CD4-positive, alpha-beta T cell treated with Interferon alpha-2 for 1 hour (primary cell): ENCODE results near the gene FAM131B.
A peak's percentile ranks its signal among the peaks of the same experiment; 100 is the strongest.
"Not testable (repeated sequence)": the region's sequence is repeated elsewhere in the genome, so short reads cannot be mapped to it uniquely, and the experiment has no call there.

ENCODE experiments used
- DNase-seq, 2 donors: peaks; one replicate each; pipeline ENCODE4 v3.0.0-alpha.2; 2020 to 2022

FAM131B gene

DNA sequence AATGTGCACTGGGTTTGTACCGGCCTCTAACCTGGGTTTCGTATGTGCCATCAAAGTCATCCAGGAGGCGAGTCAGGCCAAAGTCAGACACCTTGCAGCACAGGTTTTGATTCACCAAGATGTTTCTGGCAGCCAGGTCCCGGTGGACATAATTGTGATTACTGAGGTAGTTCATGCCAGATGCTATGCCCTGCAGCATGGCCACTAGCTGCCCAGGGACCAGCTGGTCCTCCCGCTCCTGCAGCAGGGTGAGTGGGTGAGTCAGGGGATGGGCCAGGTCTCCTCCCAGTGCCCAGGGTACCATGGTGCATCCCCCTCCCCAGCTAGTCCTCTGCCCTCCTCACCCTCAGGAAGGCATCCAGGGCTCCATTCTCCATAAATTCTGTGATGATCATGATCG, 32.3 kb upstream of the FAM131B start:
- no peak for DNase-seq

- DNase-seq: no peak
Measured at GRCh38 chr7:143394068-143394467, 31.6 kb upstream of the FAM131B start.

DNA sequence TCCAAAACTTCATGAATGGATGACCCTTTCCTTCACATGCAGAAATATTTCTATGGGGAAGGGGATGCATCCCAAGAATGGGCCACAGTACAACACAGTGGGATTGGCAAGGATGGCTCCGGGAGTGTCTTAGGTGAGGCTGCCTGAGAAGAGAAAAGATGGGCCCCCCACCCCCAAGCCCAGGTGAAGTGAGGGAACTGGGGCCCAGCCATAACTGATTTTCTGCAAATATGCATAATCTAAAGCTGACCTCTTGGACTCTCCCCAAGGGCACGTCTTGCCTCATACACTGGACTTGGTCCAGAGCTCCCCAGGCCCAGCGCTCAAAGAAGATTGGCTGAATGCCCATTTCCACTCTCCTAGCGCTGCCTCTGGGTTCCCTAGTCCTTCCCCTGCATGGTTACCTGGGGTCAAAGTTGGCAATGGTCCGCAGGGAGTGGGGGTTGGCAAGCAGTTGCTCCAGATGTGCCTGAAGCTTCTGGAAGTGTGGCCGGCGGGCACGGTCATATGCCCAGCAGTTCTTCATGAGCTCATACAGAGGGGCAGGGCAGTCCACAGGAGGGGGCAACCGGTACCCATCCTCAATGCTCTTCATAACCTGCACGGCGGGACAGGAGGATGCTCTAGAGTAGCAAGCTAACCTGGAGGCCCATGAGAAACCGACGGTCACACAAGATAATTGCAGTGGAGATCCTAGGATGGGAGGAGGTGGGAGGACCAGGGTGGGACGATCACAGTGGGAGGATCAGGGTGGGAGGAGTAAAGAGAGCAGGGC, 30.9 kb upstream of the FAM131B start:
- no peak for DNase-seq

DNA sequence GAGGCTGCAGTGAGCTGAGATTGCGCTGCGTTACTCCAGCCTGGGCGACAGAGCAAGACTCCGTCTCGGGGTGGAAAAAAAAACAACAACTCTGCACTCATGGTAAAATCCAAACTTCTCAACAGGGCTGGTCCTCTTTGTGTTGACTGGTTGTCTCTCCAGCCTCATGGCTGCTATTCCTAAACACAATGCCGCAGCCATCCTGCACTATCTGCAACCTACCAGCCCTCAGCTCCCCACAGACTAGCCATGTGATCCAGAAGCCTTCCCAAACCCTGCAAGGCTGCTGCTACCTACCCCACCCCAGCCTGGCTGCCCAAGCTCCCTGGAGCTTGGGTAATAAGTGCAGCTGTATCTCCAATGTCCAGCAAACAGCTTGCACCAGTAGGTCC, 30.4 kb upstream of the FAM131B start:
- no peak for DNase-seq

DNA sequence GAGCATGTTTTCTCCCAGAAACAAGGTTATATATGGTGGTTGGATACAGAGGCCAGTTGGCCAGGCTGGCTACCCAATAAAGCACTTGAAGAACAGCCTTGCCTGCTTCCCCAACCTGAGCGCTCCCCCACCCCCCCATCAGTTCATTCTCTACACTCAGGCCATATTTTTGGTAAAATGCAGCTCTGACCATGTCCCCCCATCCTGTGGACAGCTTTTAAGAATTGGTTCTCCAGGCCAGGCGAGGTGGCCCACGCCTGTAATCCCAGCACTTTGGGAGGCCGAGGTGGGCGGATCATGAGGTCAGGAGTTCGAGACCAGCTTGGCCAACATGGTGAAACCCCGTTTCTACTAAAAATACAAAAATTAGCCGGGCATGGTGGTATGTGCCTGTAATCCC, 29.9 kb upstream of the FAM131B start:
- not testable (repeated sequence) for DNase-seq

GRCh38 chr7:143391462-143392404, 29.2 kb upstream of the FAM131B start:
- DNase-seq: no peak

DNA sequence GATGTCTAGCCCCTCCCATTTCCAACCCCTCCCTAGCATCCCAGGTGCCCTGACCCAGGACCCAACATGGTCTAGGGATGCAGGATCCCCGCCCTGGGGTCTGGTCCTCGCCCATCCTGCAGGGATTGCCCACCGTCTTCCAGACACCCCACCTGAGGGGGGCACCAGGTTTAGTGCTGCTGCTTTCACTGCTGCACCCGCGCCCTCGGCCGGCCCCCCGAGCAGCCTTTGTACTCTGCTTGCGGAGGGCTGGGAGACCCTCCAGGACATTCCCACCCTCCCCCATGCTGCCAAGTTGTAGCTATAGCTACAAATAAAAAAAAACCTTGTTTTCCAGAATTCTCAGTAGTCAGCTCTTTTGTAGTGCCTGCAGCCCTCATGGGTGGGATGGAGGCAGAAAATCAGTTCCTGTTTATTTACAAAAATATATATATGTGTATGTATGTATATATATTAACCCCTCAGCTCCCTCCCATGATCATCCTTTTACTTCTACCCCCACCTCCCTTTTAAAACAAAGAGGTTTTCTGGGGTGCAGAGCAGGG, 28.3 kb upstream of the FAM131B start:
- no peak for DNase-seq

DNA sequence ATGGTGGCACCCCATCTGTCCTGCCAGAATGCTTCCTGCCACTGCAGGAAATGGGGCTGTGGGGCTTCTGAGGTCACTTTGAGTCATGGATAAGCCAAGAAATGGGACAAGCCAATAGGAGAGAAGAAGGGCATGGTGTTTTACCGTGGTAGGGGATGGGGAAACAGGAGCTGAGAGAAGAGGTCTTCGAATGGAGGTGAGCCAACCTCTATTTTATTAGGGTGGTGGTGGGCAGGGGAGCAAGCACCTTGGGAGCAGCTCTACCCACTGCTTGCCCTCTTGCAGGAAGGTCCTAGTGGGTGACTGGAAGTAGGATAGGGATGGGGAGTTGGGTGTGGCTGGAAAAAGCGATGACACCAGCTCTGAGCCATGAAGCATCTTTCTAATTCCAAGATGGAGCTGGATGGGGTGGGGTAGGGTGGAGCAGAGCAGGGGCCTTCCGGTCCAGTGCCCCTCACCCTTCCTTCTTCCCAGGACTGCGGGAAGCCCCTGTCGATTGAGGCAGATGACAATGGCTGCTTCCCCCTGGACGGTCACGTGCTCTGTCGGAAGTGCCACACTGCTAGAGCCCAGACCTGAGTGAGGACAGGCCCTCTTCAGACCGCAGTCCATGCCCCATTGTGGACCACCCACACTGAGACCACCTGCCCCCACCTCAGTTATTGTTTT, 27.7 kb upstream of the FAM131B start:
- DNase-seq: no peak

DNA sequence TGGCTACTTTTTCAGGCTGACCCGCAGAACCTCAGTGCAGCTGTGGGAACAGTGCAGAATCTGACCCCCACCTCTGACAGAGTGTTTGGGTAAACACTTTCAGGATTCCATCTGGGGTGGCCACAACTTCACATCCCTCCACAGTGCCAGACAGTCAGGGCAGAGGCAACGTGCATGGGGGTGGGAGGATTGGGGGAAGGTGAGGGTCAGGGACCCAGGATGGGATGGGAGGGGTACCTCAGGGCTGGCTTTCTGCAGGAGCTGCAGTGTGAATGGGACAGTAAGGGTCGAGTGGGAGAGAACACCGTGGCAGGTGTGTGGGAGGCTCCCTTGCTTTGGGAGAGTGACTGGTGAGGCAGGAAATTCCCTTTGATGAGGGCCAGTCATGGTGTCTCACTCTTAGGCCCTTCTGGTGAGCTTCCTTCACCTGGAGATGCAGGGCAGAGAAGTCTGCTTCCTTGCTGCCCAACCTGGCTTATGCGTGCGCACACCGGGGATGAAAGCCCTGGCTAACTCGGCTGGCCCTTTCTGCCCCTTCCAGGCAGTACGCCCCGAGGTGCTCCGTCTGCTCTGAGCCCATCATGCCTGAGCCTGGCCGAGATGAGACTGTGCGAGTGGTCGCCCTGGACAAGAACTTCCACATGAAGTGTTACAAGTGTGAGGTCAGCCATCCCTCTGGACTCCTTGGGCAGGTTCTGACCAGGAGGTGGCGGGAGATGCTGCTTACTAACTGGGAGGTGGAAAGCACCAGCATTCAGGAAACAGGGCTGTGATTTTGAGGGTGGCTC, 27.0 kb upstream of the FAM131B start:
- DNase-seq: no peak

DNA sequence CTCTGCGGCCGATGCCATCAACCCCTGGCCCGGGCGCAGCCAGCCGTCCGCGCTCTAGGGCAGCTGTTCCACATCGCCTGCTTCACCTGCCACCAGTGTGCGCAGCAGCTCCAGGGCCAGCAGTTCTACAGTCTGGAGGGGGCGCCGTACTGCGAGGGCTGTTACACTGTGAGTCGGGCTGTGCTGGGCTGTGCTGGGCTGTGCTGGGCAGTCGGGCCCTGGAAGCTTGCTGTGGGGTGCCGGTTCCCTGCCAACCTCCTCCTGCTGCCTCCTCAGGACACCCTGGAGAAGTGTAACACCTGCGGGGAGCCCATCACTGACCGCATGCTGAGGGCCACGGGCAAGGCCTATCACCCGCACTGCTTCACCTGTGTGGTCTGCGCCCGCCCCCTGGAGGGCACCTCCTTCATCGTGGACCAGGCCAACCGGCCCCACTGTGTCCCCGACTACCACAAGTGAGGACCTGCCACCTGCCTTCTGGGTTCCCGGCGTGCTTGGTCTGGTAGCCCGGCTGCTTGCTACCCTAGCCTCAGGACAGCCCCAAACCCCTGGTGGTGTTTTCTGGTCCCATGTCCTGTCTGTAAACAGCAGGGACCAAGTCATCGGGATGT, 26.1 kb upstream of the FAM131B start:
- DNase-seq: no peak

- DNase-seq: no peak
Measured at GRCh38 chr7:143388051-143388450, 25.5 kb upstream of the FAM131B start.

DNA sequence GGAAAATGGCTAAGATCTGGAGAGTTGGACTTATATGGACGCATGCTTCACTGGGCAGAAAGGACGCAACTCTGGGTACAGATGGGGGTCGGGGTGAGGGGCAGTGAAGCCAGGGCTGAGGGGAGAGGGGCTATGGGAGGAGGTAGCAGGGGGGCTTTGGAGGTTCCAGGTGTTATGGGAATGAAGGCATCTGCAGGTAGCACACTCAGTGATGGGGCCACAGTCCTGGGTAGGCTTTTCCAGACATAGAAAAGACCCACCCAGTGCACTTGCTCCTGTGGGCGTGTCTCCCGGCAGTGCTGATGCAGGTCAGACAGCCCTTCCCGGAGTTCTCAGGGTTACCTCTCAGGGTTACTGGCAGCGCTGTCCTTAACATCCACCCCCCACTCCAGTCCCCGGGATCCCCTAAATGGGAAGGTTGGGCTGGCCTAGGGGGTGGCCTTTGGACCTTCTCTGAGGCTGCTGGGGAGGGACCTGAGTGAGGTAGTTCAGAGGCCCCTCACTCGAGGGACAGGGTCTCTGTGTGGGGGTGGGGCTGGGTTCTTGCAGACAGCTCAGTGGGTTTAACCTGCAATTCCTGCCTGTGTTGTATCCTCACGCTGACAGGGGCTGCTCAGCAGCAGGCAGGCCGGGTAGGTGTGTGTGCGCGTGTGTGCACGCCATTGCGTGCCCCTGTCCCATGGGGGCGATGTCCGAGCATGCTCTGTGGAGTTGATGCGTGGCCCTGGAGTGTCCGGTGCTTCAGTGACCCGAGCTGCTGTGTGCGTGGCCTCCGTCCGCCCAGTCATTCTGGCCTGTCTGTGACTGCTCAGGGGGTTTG, 24.9 kb upstream of the FAM131B start:
- no peak for DNase-seq

DNA sequence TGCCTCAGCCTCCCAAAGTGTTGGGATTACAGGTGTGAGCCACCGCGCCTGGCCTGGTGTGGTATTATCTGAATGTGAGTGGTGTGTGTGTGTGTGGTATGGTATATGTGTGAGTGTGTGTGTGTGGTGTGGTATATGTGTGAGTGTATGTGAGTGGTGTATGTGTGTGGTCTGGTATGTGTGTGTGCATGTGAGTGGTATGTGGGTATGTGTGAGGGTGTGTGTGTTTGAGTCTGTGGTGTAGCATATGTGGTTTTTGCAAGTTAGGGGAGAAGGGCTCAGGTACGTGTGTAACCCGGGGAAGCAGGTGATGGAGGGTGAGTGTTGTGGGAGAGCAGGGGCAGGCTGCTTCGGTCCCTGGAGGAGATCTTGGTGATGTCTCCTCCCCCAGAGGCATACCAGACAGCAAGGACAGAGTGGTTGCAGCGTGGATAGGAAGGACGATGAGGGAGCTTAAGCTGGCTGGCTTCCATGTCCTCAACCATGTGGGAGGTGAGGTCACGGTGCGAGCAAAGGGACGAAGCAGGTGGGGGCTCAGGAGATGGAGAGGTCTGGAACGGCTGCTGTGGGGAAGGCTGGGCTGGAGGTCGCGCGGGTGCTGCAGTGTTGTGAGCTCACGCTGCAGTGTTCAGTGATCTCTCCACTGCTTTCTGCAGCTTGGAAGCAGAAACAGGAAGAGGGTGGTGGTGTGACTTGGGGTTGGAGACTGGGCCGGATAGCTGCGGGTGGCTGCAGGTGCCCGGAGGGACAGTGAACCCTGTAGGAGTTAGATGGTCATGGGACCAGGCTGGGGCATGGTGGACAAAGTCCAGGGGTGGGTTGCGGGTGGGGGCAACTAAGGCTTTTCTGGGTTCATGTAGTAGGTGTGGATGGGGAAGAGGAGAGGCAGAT, 23.6 kb upstream of the FAM131B start:
- peak; percentile 42 to 63 for DNase-seq

DNA sequence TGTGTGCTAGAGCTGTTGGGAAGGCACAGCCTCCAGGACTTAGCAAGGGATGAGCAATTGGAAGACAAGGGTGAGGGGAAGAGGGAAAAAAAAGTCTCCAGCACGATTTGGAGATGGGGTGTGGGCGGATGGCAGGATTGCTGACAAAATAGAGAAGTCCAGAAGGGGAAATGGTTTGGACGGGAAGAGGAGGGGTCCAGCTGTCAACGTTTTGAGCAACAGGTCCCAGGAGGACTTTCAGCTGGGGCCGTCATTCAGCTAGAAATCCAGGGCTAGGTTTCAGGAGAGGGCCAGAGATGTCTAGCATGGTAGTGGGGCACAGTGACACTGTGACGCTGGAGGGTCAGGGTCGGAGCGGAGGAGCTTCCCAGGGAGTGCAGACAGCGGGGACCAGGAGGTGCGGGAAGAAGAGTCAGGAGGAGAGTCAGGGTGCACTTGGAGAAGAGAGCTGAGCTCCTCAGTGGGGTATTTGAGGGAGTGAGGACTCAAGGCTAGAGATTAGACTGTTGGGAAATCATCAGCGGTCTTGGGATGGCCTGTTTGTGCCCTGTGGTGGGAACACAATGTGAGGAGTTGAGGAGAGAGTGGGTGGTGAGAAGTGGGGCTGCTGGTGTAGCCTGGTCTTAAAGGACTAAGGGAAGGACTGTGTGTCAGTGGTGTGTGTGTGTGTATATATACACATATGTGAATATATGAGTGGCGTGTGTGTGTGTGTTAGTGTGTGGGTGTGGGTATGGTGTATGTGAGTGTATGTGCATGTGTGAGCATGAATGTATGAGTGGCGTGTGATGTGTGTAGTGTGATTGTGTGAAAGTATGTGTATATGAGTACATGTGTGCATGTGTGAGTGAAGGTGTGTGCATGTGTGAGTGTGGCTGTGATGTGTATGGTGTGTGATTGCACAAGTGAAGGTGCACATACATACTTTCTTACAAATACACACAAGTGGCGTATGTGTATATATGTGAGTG, 22.4 kb upstream of the FAM131B start:
- no peak for DNase-seq

- DNase-seq: no peak
Measured at GRCh38 chr7:143384148-143384547, 21.6 kb upstream of the FAM131B start.

DNA sequence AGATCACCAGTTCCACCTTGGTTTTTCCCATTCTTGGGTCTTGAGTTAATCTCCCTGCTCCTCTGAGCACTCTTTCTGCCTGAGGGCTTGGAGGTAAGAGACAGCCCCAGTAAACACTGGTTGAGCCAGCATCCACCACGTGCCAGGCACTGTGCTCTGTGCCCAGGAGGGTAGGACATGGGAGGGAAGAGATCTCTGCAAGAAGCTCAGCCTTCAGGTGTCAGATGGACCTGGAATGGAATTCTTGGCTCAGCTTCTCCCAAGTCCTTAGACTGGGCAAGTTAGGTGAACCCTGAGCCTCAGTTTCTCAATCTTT, 21.1 kb upstream of the FAM131B start:
- DNase-seq: no peak

GRCh38 chr7:143382791-143383641, 20.5 kb upstream of the FAM131B start:
- DNase-seq: peak in 1 of 2 donors; percentile 16
